ENCODE measurements around the gene KCNK2.

GRCh38 chr1:215181518-215181917 is 99.0 kb downstream of the KCNK2 start:
- TF ChIP-seq EZH2 (IDR thresholded peaks at IDR 0.05; ENCODE audit: insufficient read depth, poor library complexity, severe bottlenecking) (no peak), EZH2phosphoT487 (IDR thresholded peaks at IDR 0.05; ENCODE audit: insufficient read depth, low read depth) (no peak)

Measured in GM23248 (cell line).